HG02840 (cell line): ENCODE data around the gene KAT6B.

ENCODE experiments used
- ATAC-seq: cut with Tn5 transposase; IDR thresholded peaks from one replicate; pipeline ENCODE4 v1.9.1; 2021; ENCODE audit warnings: mild to moderate bottlenecking, moderate library complexity, moderate number of reproducible peaks; ENCODE audit not compliant: unreplicated experiment, low FRiP score

Gene KAT6B

DNA sequence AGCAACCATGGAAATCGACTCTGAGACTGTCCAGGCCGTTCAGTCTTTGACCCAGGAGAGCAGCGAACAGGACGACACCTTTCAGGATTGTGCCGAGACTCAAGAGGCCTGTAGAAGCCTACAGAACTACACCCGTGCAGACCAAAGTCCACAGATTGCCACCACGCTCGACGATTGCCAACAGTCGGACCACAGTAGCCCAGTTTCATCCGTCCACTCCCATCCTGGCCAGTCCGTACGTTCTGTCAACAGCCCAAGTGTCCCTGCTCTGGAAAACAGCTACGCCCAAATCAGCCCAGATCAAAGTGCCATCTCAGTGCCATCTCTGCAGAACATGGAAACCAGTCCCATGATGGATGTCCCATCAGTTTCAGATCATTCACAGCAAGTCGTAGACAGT, 203.0 kb downstream of the KAT6B start:
- no peak for ATAC-seq

- no peak for ATAC-seq
Measured at GRCh38 chr10:75029857-75030256, 203.5 kb downstream of the KAT6B start.

DNA sequence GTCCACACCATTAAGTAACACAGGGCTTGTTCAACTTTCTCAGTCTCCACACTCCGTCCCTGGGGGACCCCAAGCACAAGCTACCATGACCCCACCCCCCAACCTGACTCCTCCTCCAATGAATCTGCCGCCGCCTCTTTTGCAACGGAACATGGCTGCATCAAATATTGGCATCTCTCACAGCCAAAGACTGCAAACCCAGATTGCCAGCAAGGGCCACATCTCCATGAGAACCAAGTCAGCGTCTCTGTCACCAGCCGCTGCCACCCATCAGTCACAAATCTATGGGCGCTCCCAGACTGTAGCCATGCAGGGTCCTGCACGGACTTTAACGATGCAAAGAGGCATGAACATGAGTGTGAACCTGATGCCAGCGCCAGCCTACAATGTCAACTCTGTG, 204.0 kb downstream of the KAT6B start:
- ATAC-seq: no peak

DNA sequence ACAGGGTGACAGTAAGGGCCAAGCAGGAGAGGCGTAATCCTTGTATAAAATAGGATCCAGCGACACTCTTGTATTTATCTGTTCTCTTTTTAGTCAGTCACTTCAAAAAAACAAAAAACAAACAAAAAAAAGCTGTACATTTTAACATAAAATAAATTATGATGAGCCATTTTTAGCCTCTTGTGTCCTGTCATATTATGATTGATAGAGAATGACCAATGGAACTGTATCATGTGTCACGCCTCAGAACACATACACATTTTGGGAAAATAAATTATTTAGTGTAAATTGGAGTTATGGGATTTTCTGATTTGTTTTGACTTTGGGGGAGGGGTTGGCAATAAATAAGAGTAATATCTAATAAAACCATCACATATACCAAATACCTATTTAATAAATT, 205.7 kb downstream of the KAT6B start:
- no peak for ATAC-seq

DNA sequence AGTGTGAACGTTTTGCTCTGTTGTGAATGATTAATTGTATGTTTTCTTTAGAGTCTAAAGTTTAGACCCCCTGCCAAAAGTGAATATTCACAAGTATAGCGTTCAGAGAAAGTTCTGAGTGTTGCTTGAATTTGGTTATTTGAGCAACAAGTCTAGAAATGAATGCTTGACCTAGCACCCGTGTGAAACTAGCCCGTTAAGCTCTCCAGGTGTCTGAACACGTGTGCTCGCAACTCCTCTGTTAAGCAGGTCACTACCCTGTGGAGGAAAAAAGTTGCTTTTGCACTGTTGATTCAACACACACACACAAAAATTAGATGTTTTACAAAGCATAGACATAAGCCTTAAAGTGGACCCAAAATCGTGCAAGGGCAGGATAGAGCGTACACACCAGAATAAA, 206.4 kb downstream of the KAT6B start:
- no peak for ATAC-seq

- ATAC-seq: no peak
Measured at GRCh38 chr10:75033399-75034130, 207.2 kb downstream of the KAT6B start.

DNA sequence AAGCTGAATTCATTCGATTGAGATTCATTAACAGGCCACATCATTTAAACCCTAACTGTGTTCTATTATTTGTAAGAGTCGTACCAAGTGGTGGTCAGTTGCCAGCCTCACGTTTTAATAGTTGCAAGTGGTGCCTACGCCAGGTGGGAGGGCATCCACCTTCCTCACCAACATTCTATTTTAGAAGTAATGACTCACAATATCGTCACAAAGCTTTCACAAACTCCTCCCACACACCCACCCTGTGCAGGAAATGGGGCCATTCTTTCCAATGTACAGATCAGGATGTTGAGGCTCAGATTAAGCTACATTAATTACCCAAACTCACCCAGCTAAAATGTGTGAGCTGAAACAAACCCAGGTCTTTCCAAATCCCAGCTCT, 207.7 kb downstream of the KAT6B start:
- ATAC-seq: no peak

DNA sequence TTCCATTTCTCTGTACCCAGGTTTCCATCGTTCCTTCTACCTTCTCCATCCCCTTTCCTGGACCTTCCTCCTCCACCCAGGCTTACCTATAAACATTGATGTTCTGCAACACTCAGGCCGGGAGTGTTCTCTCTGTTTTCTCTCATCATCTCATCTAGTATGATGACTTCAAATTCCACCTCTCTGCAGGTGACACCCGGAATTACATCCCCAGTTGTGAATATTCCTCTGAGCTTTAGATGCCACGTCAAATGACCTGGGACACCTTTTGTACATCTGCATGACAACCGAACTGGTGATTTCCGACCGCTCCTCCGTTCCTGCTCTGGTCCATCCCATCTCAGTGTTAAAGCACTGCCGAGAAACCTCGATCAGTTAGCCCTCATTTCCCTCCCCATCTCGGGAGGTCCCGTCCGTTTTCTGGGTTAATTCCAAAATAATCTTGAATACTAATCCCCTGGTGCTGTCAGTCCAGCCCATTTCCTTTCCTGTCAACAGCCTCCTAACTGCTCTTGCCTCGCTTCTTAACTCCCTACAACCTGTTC, 208.4 kb downstream of the KAT6B start:
- no peak for ATAC-seq

DNA sequence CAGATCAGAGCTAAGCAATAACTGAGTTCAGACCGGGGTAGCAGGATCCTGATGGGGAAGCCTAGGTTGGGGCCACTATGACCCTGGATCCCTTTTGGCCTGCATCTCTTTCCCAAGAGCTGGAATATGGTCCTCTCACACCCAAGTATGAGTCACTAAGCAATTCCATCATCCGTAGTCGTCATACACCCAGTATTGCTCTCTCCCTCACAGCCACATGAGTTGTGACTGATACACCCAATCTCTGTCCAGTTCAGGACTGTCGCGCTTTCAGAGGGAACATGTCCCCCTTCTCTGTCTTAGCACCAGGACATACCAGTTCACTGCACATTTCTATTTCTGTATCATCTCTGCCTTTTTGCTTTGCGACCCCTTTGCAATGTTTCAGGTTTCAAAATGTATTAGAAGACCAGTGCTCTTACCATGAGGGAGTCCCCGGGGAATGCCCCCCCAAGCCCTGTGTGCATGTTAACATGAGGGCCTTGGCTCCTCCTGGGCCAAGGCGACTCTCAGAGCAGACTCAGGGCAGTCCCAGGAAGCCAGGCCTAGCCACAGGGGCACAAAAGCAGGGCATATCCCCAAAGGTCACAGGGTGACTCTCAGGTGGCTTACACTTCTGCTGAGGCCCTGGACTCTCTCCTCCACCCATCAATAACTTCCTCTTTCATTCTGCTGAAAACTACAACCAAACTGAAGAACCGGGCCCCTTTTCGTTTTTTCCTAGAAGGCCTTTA, 209.7 kb downstream of the KAT6B start:
- no peak for ATAC-seq

DNA sequence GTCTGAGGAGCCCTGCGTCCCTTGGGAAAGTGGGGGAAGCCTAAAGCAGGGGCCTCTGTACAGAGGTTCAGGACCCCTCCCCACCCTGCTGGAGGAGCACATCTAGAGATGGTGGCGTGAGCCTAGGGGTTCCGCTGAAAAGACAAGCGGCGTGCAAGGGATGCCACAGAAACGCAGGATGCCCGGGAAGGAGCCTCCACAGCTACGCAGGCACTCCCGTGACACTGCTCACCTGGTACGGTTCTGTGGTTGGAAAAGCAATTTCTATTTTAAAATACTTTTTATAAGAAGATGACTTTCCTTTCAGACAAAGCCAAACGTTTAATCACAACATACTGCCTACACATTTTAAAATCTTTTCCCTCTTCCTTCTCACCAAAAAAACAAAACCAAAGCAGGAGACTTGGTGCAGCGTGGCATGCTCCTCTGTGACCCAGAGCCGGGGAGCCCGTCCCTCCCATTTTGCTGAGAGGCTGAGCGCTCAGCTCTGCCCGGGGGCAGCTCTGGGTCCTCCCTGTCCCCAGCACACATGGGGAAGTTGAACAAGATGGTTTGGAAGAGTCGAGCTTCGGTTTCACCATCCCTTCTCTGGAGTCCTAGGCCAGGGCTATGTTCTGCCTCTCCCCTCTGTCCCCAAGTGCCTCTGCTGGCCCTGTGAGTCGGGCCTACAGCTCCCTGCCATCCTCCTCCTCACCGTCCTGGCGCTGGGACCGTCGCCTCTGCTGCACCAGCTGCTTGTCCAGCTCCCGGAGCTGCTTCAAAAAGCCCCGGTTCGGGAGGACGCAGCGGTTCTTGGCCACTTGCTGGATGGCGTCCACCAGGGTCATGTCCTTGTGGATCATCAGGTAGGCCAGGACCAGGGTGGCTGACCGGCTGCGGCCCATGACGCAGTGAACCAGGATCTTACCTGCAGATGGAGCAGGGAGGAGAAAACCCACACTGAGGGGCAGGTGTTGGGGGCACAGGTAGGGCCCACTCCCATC, 211.1 kb downstream of the KAT6B start:
- no peak for ATAC-seq

DNA sequence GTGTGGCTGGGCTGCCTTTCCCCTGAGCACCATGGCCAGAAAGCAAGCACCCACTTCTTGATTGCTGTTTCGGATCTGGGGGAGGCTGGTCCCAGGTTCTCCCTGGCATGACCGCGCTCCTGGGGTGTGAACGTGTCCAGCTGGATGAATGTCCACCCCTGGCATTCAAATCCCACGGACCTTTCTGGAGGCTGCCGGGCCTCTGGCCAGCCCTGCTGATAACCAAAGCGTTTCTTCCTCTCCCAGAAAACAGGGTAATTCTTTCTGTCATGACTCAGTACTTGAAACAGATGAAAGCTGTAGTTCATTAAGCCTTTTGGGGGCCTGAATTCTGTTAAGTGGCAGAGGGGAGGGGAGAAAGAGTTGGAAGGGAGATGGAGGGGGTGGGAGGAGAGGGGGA, 211.9 kb downstream of the KAT6B start:
- no peak for ATAC-seq

DNA sequence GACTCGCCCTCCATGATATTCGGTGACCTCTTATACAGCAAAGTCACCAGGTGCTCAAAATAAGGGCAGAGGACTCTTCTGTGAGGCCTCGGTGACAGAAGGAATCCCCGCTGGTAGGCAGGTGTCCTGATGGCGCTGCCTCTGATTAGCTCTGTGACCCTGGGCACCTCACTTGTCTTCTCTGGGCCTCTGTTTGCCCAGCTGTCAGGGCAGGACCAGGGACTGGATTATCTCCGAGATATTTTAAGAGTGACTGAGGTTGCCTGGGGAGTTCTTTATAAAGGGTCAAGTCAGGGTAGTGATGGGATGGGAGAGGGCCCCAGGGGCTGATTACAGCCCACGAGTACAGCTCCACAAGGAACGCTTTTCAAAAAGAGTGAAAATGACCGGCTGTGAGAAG, 214.2 kb downstream of the KAT6B start:
- ATAC-seq: no peak

DNA sequence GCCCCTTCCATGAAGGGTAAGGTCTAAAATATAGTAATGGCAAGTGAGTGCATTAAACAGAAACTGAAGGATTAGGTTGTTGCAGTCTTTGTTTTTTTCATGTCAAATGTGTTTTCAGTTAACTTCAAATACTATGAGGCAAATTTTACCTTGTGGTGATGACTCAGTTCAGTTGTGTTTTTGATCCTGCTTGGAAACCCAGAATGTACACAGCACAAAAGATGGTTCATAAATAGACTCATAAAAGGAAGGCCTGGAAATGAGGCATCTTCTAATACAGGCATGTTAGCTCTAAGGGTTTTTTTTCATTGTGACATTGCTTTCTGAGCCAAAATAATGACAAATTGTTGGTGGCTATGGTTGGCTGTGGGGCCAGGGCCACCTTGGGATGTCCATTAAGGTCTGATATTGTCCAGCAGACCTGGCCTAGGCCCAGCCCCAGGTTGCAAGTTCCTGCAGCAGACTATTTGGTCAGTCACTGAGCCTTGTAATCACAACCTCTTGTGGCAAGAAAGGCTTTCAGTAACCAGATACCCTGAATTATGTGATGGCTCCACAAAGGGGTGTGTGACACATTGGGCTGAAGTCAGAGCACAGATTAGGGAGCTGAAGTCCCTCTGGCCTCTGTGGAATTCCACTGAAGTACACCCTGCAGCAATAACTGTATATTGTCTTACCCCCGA, 216.0 kb downstream of the KAT6B start:
- ATAC-seq: no peak

GRCh38 chr10:75043256-75044131, 217.1 kb downstream of the KAT6B start:
- ATAC-seq: no peak

DNA sequence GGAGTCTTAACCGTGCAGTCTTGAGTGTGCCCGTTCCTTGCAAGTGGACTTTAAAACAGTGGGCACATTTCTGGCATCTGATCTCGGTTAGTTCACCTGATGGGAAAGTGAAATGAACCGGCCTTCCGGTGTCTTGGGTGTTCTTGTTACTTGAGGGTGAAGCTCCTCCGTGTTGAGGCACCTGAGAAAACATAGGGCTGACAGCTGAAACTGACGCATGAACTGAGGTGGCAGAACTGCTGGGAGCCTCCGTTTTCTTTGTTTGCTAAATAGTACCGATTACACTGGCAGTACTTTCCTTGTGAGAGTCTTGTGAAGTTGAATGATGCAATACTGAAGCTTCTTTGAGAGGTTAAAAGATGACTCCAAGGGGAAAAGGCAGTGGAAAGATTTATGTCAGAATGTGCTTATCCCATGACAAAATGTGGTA, 222.3 kb downstream of the KAT6B start:
- no peak for ATAC-seq

DNA sequence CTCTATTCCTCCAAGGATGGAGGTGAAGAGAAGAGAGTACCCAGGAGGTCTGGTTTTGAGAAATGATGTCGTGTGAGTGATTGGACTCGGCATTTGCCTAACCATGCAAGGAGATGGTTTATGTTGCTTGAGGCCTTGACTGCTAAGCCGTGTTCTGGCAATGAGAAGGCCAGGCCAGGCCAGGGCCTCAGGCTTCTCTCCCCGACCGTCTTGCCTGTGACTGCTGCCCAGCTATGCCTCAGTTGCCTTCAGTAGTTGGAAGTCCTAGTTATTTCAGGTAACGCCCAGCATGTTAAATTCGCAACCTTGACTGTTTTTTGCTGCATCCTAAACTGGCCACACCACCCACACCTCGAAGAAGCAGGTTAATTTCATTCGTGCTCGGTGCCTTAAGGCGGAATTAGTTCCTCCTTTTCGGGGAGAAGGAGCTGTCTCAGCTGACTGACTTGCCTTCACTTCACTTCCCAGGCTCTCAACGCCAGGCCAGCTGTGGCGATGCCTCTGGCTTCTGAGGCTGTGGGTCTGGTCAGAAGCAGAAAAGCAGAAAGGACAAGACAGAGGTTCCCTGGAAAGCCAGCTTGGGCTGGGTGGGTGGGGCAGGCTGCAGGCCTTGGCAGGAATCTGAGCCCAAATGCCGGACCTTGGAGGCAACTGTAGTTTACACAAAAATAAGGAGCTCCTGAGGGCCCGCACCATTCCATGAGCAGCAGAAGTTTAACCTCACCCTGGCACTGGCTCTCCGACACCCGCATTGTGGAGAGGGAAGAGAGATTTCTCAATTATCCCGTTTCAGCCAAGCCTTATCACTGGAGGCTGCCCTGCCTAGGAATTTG, 223.1 kb downstream of the KAT6B start:
- ATAC-seq: no peak

- ATAC-seq: no peak
Measured at GRCh38 chr10:75050149-75050919, 223.9 kb downstream of the KAT6B start.

DNA sequence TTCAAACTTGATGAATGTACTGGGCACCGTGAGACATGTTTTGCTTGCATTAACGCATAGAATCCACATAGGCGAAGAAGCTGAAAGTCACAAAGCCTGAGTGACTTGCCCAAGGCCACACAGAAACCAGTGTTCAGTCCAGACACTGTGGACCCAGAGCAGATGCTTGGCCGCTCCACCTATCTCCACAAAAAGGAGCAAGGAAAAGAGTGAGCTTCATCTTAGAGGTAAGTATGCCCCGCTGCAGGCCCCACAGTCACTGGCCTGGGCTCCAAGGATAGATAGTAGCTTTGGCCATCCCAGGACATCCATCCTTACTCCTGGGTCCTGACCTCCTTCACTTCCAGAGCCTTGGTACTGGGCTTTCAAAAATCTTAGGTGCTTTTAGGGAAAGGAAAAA, 224.9 kb downstream of the KAT6B start:
- no peak for ATAC-seq
